Measurements from ENCODE around the gene LPP. TPM values are rescaled to one million over a fixed set of nuclear protein-coding genes. Genes with fewer than 3 reads are reported as not detected.
A peak's percentile ranks its signal among the peaks of the same experiment; 100 is the strongest.

LPP gene
- total RNA-seq, 1 donor from 2014 or later, result 222 TPM

DNA sequence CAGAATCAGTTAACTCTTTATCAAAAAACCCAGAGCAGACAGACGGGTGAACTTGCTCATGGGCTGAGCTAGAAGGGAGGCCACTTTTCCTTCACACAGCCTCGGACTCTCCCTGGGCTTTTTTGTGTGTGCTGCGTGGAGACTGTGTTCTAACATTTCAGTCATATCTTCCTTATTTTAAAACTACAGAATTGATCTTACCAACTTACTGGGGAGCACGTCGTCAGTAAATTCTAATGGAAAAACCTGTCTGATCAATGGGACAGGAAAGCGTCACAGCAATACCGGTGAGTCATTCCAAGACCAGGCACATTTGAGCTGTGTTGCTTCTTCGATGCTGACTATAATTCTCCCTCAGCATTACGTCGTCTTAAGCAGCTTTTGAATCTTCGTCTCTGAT is 145.1 kb downstream of the LPP start:
- Histone ChIP-seq H3K36me3 (ENCODE audit: insufficient read depth, low read length) (peaks cover 6% of the 10 kb centered on the region), H4K20me1 (ENCODE audit: insufficient read depth, low read length) (peaks cover 22% of the 10 kb centered on the region), H3K4me3 (ENCODE audit: insufficient read depth, low read depth, low read length) (no peak overlapping the region), H3K4me1 (ENCODE audit: insufficient read depth, low read length) (peaks cover 57% of the 10 kb centered on the region), H3K79me2 (ENCODE audit: insufficient read depth, low read length) (peaks cover 82% of the 10 kb centered on the region), H2AFZ (ENCODE audit: low read depth, low read length) (no peak overlapping the region), H3K9me3 (ENCODE audit: insufficient read depth, low read depth, low read length) (no peaks in the 10 kb centered on the region), H3K27me3 (ENCODE audit: insufficient read depth, low read length) (no peaks in the 10 kb centered on the region), H3K27ac (ENCODE audit: low read depth, low read length) (no peak overlapping the region), H3K4me2 (ENCODE audit: low read length) (no peak overlapping the region), H3K9ac (ENCODE audit: low read length) (no peak overlapping the region)
- DNase-seq (ENCODE audit: low read depth), result no peak
- Mint-ChIP-seq H3K4me3 (ENCODE audit: unreplicated experiment) (no peak overlapping the region), H3K27me3 (ENCODE audit: low read depth, unreplicated experiment) (no peaks in the 10 kb centered on the region), H3K4me1 (ENCODE audit: low read depth, unreplicated experiment) (peaks cover 60% of the 10 kb centered on the region), H3K36me3 (ENCODE audit: low read depth, unreplicated experiment) (peaks cover 6% of the 10 kb centered on the region), H3K9me3 (ENCODE audit: unreplicated experiment) (no peaks in the 10 kb centered on the region), H3K27ac (ENCODE audit: unreplicated experiment) (peak overlapping the region; percentile 75)
- no peak for FAIRE-seq
- TF ChIP-seq EZH2 (IDR thresholded peaks at IDR 0.05; ENCODE audit: insufficient read depth, low read length), result no peak

DNA sequence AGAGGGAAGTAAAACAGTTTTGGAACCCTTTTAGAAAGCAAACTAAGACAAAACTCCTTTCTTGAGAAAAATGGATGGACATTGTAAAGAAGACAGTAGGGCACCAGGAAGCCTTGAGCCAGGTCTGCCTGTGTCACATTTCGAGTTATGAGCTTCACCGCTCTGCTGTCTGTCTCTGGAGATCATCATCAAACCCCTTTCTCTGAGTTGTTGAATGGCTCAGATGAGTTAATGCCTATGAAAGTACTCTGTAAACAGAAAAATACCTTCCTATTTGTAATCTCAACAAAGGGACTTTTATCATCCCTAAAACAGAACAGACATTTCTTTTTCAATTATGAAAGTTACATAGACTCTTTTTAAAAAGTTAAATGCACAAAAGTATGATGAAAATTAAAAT is 145.8 kb downstream of the LPP start:
- Mint-ChIP-seq H3K27me3 (ENCODE audit: low read depth, unreplicated experiment) (no peaks in the 10 kb centered on the region), H3K4me3 (ENCODE audit: unreplicated experiment) (no peak overlapping the region), H3K9me3 (ENCODE audit: unreplicated experiment) (no peaks in the 10 kb centered on the region), H3K4me1 (ENCODE audit: low read depth, unreplicated experiment) (peaks cover 55% of the 10 kb centered on the region), H3K36me3 (ENCODE audit: low read depth, unreplicated experiment) (peaks cover 6% of the 10 kb centered on the region), H3K27ac (ENCODE audit: unreplicated experiment) (peak overlapping the region; percentile 75)
- no peaks in the 10 kb centered on the region for H3K9me3 ChIP-seq (ENCODE audit: insufficient read depth, low read depth, low read length)
- H2AFZ ChIP-seq (ENCODE audit: low read depth, low read length), result no peak overlapping the region
- no peak for TF ChIP-seq EZH2 (IDR thresholded peaks at IDR 0.05; ENCODE audit: insufficient read depth, low read length)
- TF ChIP-seq, protein P1, sequence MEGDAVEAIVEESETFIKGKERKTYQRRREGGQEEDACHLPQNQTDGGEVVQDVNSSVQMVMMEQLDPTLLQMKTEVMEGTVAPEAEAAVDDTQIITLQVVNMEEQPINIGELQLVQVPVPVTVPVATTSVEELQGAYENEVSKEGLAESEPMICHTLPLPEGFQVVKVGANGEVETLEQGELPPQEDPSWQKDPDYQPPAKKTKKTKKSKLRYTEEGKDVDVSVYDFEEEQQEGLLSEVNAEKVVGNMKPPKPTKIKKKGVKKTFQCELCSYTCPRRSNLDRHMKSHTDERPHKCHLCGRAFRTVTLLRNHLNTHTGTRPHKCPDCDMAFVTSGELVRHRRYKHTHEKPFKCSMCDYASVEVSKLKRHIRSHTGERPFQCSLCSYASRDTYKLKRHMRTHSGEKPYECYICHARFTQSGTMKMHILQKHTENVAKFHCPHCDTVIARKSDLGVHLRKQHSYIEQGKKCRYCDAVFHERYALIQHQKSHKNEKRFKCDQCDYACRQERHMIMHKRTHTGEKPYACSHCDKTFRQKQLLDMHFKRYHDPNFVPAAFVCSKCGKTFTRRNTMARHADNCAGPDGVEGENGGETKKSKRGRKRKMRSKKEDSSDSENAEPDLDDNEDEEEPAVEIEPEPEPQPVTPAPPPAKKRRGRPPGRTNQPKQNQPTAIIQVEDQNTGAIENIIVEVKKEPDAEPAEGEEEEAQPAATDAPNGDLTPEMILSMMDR (IDR thresholded peaks at IDR 0.05; ENCODE audit: insufficient read depth, low read depth, low read length), result no peak
- peaks cover 6% of the 10 kb centered on the region for H3K36me3 ChIP-seq (ENCODE audit: insufficient read depth, low read length)
- no peaks in the 10 kb centered on the region for H3K27me3 ChIP-seq (ENCODE audit: insufficient read depth, low read length)
- FAIRE-seq (no peak), DNase-seq (ENCODE audit: low read depth) (no peak)
- peaks cover 50% of the 10 kb centered on the region for H3K4me1 ChIP-seq (ENCODE audit: insufficient read depth, low read length)
- no peak overlapping the region for H3K27ac ChIP-seq (ENCODE audit: low read depth, low read length)
- H3K9ac ChIP-seq (ENCODE audit: low read length), result no peak overlapping the region
- no peak overlapping the region for H3K4me3 ChIP-seq (ENCODE audit: insufficient read depth, low read depth, low read length)
- H4K20me1 ChIP-seq (ENCODE audit: insufficient read depth, low read length), result peaks cover 28% of the 10 kb centered on the region
- H3K4me2 ChIP-seq (ENCODE audit: low read length), result no peak overlapping the region
- H3K79me2 ChIP-seq (ENCODE audit: insufficient read depth, low read length), result peaks cover 85% of the 10 kb centered on the region

DNA sequence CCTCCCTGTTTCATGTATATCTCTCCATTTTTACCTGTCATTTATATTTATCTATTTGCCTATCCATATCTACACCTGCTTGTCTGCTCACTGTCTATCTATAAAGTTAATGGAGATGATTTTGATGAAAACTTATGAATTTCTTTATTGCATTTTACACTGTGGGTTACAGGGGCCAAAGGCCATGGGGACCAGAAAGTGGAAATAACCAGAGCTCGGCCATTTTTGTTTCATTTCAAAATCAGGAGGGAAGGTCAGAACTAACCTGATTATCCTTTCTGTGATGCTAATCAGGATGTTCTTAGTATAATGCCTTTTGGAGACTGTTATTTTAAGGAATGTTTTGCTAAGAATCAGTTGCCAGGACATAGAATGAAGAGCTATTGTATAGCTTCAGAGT is 147.2 kb downstream of the LPP start:
- Histone ChIP-seq H3K36me3 (ENCODE audit: insufficient read depth, low read length) (peaks cover 6% of the 10 kb centered on the region), H3K79me2 (ENCODE audit: insufficient read depth, low read length) (peaks cover 91% of the 10 kb centered on the region), H3K4me1 (ENCODE audit: insufficient read depth, low read length) (peaks cover 36% of the 10 kb centered on the region), H3K4me3 (ENCODE audit: insufficient read depth, low read depth, low read length) (no peak overlapping the region), H3K27ac (ENCODE audit: low read depth, low read length) (no peak overlapping the region), H3K4me2 (ENCODE audit: low read length) (no peak overlapping the region), H3K9ac (ENCODE audit: low read length) (no peak overlapping the region), H3K9me3 (ENCODE audit: insufficient read depth, low read depth, low read length) (no peaks in the 10 kb centered on the region), H3K27me3 (ENCODE audit: insufficient read depth, low read length) (no peaks in the 10 kb centered on the region), H2AFZ (ENCODE audit: low read depth, low read length) (no peak overlapping the region), H4K20me1 (ENCODE audit: insufficient read depth, low read length) (peaks cover 29% of the 10 kb centered on the region)
- Mint-ChIP-seq H3K36me3 (ENCODE audit: low read depth, unreplicated experiment) (peaks cover 6% of the 10 kb centered on the region), H3K4me1 (ENCODE audit: low read depth, unreplicated experiment) (peaks cover 41% of the 10 kb centered on the region), H3K27me3 (ENCODE audit: low read depth, unreplicated experiment) (no peaks in the 10 kb centered on the region), H3K4me3 (ENCODE audit: unreplicated experiment) (no peak overlapping the region), H3K9me3 (ENCODE audit: unreplicated experiment) (no peaks in the 10 kb centered on the region), H3K27ac (ENCODE audit: unreplicated experiment) (no peak overlapping the region)
- DNase-seq (ENCODE audit: low read depth) (no peak), FAIRE-seq (no peak)
- TF ChIP-seq, protein P1 (IDR thresholded peaks at IDR 0.05; ENCODE audit: insufficient read depth, low read depth, low read length), result no peak
- no peak for TF ChIP-seq EZH2 (IDR thresholded peaks at IDR 0.05; ENCODE audit: insufficient read depth, low read length)
